Neural cell (in vitro differentiated cells): ENCODE data around the gene CRYGC. TPM values are rescaled to one million over a fixed set of nuclear protein-coding genes. Genes with fewer than 3 reads are reported as not detected.

Experiments
- H2AFZ ChIP-seq: fragments of 200-600, 300-800 bp; sonication (generic), shearing (Covaris generic); 2 replicates; pipeline ENCODE4 v1.6.0; 2014; ENCODE audit warnings: low read depth, mild to moderate bottlenecking, antibody characterized with exemption, low read length, moderate library complexity
- H3F3A ChIP-seq: fragments of 200-600 bp; shearing (Covaris generic); 2 replicates; pipeline ENCODE4 v1.6.1; 2016; ENCODE audit warnings: mild to moderate bottlenecking, moderate library complexity, mixed read lengths, antibody characterized with exemption, low read length; ENCODE audit not compliant: insufficient read depth, poor library complexity, severe bottlenecking
- H3K27ac ChIP-seq: fragments of 200-600, 300-800 bp; sonication (generic), shearing (Covaris generic); 2 replicates; pipeline ENCODE4 v1.5.1; 2014; ENCODE audit warnings: mild to moderate bottlenecking, low read length, moderate library complexity
- H3K27me3 ChIP-seq: fragments of 300-800, 200-600 bp; sonication (generic), shearing (Covaris generic); 2 replicates; pipeline ENCODE4 v1.6.0; 2014; ENCODE audit warnings: mild to moderate bottlenecking, low read depth, low read length, moderate library complexity; ENCODE audit not compliant: insufficient read depth
- H3K36me3 ChIP-seq: fragments of 300-800, 200-600 bp; sonication (generic), shearing (Covaris generic); 2 replicates; pipeline ENCODE4 v1.5.1; 2014; ENCODE audit warnings: mild to moderate bottlenecking, antibody characterized with exemption, low read length, moderate library complexity; ENCODE audit not compliant: insufficient read depth
- H3K4me2 ChIP-seq: fragments of 300-800, 200-600 bp; sonication (generic), shearing (Covaris generic); 2 replicates; pipeline ENCODE4 v1.6.0; 2014; ENCODE audit warnings: mild to moderate bottlenecking, low read length
- H3K4me3 ChIP-seq: fragments of 300-800, 200-600 bp; sonication (generic), shearing (Covaris generic); 2 replicates; pipeline ENCODE4 v1.5.1; 2014; ENCODE audit warnings: mild to moderate bottlenecking, low read length, moderate library complexity
- H3K79me2 ChIP-seq: fragments of 200-600 bp; shearing (Covaris generic); replicated peaks from 2 replicates; pipeline ENCODE4 v1.6.0; 2014; ENCODE audit warnings: mild to moderate bottlenecking, low read length, moderate library complexity; ENCODE audit not compliant: insufficient read depth
- H3K9ac ChIP-seq: fragments of 300-800, 200-600 bp; sonication (generic), shearing (Covaris generic); 2 replicates; pipeline ENCODE4 v1.6.1; 2016; ENCODE audit warnings: mild to moderate bottlenecking, low read length, mixed read lengths
- H3K9me2 ChIP-seq: fragments of 200-600 bp; shearing (Covaris generic); 2 replicates; pipeline ENCODE4 v1.6.1; 2016; ENCODE audit warnings: mild to moderate bottlenecking, low read length, mixed read lengths; ENCODE audit not compliant: insufficient read depth
- H3K9me3 ChIP-seq: fragments of 200-600, 300-800 bp; sonication (generic), shearing (Covaris generic); 2 replicates; pipeline ENCODE4 v1.6.1; 2016; ENCODE audit warnings: mild to moderate bottlenecking, mixed run types, low read length, moderate library complexity, mixed read lengths
- H4K20me1 ChIP-seq: fragments of 200-600 bp; shearing (Covaris generic); 2 replicates; pipeline ENCODE4 v1.6.1; 2016; ENCODE audit warnings: mild to moderate bottlenecking, mixed run types; ENCODE audit not compliant: insufficient read depth
- EP300 ChIP-seq: fragments of 450-650 bp; conservative IDR thresholded peaks from 2 replicates; pipeline ENCODE4 v1.6.1; 2014; ENCODE audit warnings: antibody characterized with exemption, mild to moderate bottlenecking, moderate library complexity; ENCODE audit not compliant: poor library complexity, severe bottlenecking
- EZH2 ChIP-seq: fragments of 200-600, 300-800 bp; shearing (Covaris generic), sonication (generic); IDR thresholded peaks from 2 replicates; pipeline ENCODE4 v1.6.1; 2014; ENCODE audit warnings: antibody characterized with exemption, low read length, borderline replicate concordance, mild to moderate bottlenecking; ENCODE audit not compliant: insufficient read depth, poor library complexity, severe bottlenecking
- MXI1 ChIP-seq: fragments of 450-650 bp; conservative IDR thresholded peaks from 2 replicates; pipeline ENCODE4 v1.6.1; 2014; ENCODE audit warnings: antibody characterized with exemption, mild to moderate bottlenecking; ENCODE audit not compliant: poor library complexity, severe bottlenecking
- POLR2AphosphoS5 ChIP-seq: IDR thresholded peaks from 2 replicates; pipeline ENCODE4 v1.6.1; 2012
- RAD21 ChIP-seq: fragments of 450-650 bp; conservative IDR thresholded peaks from 2 replicates; pipeline ENCODE4 v1.6.1; 2014; ENCODE audit warnings: antibody characterized with exemption, mild to moderate bottlenecking, moderate library complexity
- REST ChIP-seq: IDR thresholded peaks from 2 replicates; pipeline ENCODE4 v1.6.1; 2012; ENCODE audit warnings: borderline replicate concordance
- SMC3 ChIP-seq: fragments of 450-650 bp; conservative IDR thresholded peaks from 2 replicates; pipeline ENCODE4 v1.6.1; 2014; ENCODE audit warnings: antibody characterized with exemption, mild to moderate bottlenecking, moderate library complexity; ENCODE audit not compliant: poor library complexity
- TAF1 ChIP-seq: IDR thresholded peaks from 2 replicates; pipeline ENCODE4 v1.6.1; 2012; ENCODE audit warnings: low read depth
- polyA plus RNA-seq: library from polyadenylated mRNA; depleted of rRNA; stranded (reverse); fragments of >200 nt; gene quantifications from 2 replicates; pipeline ENCODE4 v1.2.3, GENCODE V29; 2014
- TF ChIP-seq, protein P1 (sequence below): fragments of 450-650 bp; IDR thresholded peaks from 2 replicates; pipeline ENCODE4 v1.5.1; 2014; ENCODE audit warnings: antibody characterized with exemption, mild to moderate bottlenecking, moderate library complexity; ENCODE audit not compliant: poor library complexity, severe bottlenecking

Gene CRYGC
- polyA plus RNA-seq, 1 donor from 2014 or later: not detected

GRCh38 chr2:208147008-208147407 is 17.4 kb upstream of the CRYGC start:
- H2AFZ ChIP-seq: no peak overlapping the region
- TF ChIP-seq REST (no peak), TAF1 (no peak), POLR2AphosphoS5 (no peak), EP300 (no peak), MXI1 (no peak), SMC3 (no peak), RAD21 (no peak), EZH2 (no peak)
- TF ChIP-seq, protein P1, sequence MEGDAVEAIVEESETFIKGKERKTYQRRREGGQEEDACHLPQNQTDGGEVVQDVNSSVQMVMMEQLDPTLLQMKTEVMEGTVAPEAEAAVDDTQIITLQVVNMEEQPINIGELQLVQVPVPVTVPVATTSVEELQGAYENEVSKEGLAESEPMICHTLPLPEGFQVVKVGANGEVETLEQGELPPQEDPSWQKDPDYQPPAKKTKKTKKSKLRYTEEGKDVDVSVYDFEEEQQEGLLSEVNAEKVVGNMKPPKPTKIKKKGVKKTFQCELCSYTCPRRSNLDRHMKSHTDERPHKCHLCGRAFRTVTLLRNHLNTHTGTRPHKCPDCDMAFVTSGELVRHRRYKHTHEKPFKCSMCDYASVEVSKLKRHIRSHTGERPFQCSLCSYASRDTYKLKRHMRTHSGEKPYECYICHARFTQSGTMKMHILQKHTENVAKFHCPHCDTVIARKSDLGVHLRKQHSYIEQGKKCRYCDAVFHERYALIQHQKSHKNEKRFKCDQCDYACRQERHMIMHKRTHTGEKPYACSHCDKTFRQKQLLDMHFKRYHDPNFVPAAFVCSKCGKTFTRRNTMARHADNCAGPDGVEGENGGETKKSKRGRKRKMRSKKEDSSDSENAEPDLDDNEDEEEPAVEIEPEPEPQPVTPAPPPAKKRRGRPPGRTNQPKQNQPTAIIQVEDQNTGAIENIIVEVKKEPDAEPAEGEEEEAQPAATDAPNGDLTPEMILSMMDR: no peak
- H3K4me2 ChIP-seq: no peak overlapping the region

GRCh38 chr2:208146006-208146405 is 16.4 kb upstream of the CRYGC start, which contains the start of gene CRYGB:
TSS of gene CRYGB (minus strand) at chr2:208146158. CDS start at chr2:208146120, 38 bp downstream.
- H4K20me1 ChIP-seq: no peaks in the 10 kb centered on the region
- H3K9ac ChIP-seq: no peak within 1 kb of the TSS
- H3K4me2 ChIP-seq: no peak within 1 kb of the TSS
- no peaks in the 10 kb centered on the region for H3K9me2 ChIP-seq
- TF ChIP-seq TAF1: no peak
- no peak for TF ChIP-seq EP300
- TF ChIP-seq SMC3: no peak
- no peak for TF ChIP-seq MXI1
- TF ChIP-seq EZH2: no peak
- H3K27ac ChIP-seq: no peak within 1 kb of the TSS
- H3F3A ChIP-seq: no peaks in the 10 kb centered on the region
- H3K36me3 ChIP-seq: no peaks in the 10 kb centered on the region
- H2AFZ ChIP-seq: no peak within 1 kb of the TSS
- no peaks in the 10 kb centered on the region for H3K9me3 ChIP-seq
- H3K79me2 ChIP-seq: no peaks in the 10 kb centered on the region
- H3K4me3 ChIP-seq: no peak within 1 kb of the TSS
- H3K27me3 ChIP-seq: no peaks in the 10 kb centered on the region

More at GRCh38 chr2:208147008-208147407, 17.4 kb upstream of the CRYGC start:
- H3K79me2 ChIP-seq: no peaks in the 10 kb centered on the region
- H3K36me3 ChIP-seq: no peaks in the 10 kb centered on the region
- no peaks in the 10 kb centered on the region for H4K20me1 ChIP-seq
- no peaks in the 10 kb centered on the region for H3K27me3 ChIP-seq
- no peak overlapping the region for H3K4me3 ChIP-seq
- H3F3A ChIP-seq: no peaks in the 10 kb centered on the region
- H3K9ac ChIP-seq: no peak overlapping the region
- no peak overlapping the region for H3K27ac ChIP-seq
- H3K9me3 ChIP-seq: no peaks in the 10 kb centered on the region
- no peaks in the 10 kb centered on the region for H3K9me2 ChIP-seq
